Smooth muscle cell (in vitro differentiated cells): Measurements from ENCODE around the gene FKBP3. TPM values are rescaled to one million over a fixed set of nuclear protein-coding genes. Genes with fewer than 3 reads are reported as not detected.

Experiments used
- DNase-seq: peaks from one replicate; lab custom pipeline; 2025; ENCODE audit not compliant: unreplicated experiment; lab: John Stamatoyannopoulos, UW
- H2AFZ ChIP-seq: fragments of 200-600 bp; sonication (generic); 2 replicates; pipeline ENCODE4 v1.6.0; 2016; ENCODE audit warnings: antibody characterized with exemption, low read depth, mild to moderate bottlenecking
- H3F3A ChIP-seq: fragments of 200-600 bp; sonication (generic); 2 replicates; pipeline ENCODE4 v1.6.0; 2017; ENCODE audit warnings: antibody characterized with exemption, low read depth
- H3K27ac ChIP-seq: fragments of 200-600 bp; sonication (generic); 2 replicates; pipeline ENCODE4 v1.5.1; 2016; ENCODE audit warnings: low read depth, mild to moderate bottlenecking
- H3K27me3 ChIP-seq: fragments of 200-600 bp; sonication (generic); 2 replicates; pipeline ENCODE4 v1.6.1; 2016; ENCODE audit warnings: low read depth, mild to moderate bottlenecking
- H3K36me3 ChIP-seq: fragments of 200-600 bp; sonication (generic); 2 replicates; pipeline ENCODE4 v1.5.1; 2016; ENCODE audit warnings: low read depth
- H3K4me1 ChIP-seq: fragments of 200-600 bp; sonication (generic); 2 replicates; pipeline ENCODE4 v1.5.1; 2016; ENCODE audit warnings: low read depth
- H3K4me2 ChIP-seq: fragments of 200-600 bp; sonication (generic); 2 replicates; pipeline ENCODE4 v1.6.0; 2016; ENCODE audit warnings: mild to moderate bottlenecking
- H3K4me3 ChIP-seq: fragments of 200-600 bp; sonication (generic); 2 replicates; pipeline ENCODE4 v1.5.1; 2016; ENCODE audit warnings: mild to moderate bottlenecking
- H3K79me2 ChIP-seq: fragments of 200-600 bp; sonication (generic); 2 replicates; pipeline ENCODE4 v1.6.0; 2016; ENCODE audit warnings: low read depth, mild to moderate bottlenecking
- H3K9ac ChIP-seq: fragments of 200-600 bp; sonication (generic); 2 replicates; pipeline ENCODE4 v1.6.0; 2016; ENCODE audit warnings: low read depth
- H3K9me3 ChIP-seq: fragments of 200-600 bp; sonication (generic); replicated peaks from 2 replicates; pipeline ENCODE4 v1.5.1; 2016; ENCODE audit warnings: low read depth
- H4K20me1 ChIP-seq: fragments of 200-600 bp; sonication (generic); 2 replicates; pipeline ENCODE4 v1.6.0; 2016; ENCODE audit warnings: low read depth
- WGBS: methylation state at CpG from one replicate; pipeline ENCODE4 v1.1.7; 2016; ENCODE audit warnings: low lambda C conversion rate; 5-methylcytosine and 5-hydroxymethylcytosine counted together
- polyA plus RNA-seq: library from polyadenylated mRNA; unstranded; fragments of >200 nt; fragmentation: Nextera tagmentation; extraction: Ambion mirVana; gene quantifications from 2 replicates; pipeline ENCODE4 v1.2.1, GENCODE V29; 2016
- total RNA-seq: library from RNA; depleted of rRNA; stranded (reverse); fragments of >200 nt; gene quantifications from 2 replicates; pipeline ENCODE4 v1.2.3, GENCODE V29; 2014
- TF ChIP-seq, protein P1 (sequence below): fragments of 200-600 bp; sonication (generic); IDR thresholded peaks from 2 replicates; pipeline ENCODE4 v1.5.1; 2017; ENCODE audit warnings: borderline replicate concordance, mild to moderate bottlenecking, antibody characterized with exemption; ENCODE audit not compliant: insufficient read depth, poor library complexity, severe bottlenecking

FKBP3 gene
- total and polyA plus RNA-seq, 2 experiments from 2014 or later, result 43.9 to 123 TPM

DNA sequence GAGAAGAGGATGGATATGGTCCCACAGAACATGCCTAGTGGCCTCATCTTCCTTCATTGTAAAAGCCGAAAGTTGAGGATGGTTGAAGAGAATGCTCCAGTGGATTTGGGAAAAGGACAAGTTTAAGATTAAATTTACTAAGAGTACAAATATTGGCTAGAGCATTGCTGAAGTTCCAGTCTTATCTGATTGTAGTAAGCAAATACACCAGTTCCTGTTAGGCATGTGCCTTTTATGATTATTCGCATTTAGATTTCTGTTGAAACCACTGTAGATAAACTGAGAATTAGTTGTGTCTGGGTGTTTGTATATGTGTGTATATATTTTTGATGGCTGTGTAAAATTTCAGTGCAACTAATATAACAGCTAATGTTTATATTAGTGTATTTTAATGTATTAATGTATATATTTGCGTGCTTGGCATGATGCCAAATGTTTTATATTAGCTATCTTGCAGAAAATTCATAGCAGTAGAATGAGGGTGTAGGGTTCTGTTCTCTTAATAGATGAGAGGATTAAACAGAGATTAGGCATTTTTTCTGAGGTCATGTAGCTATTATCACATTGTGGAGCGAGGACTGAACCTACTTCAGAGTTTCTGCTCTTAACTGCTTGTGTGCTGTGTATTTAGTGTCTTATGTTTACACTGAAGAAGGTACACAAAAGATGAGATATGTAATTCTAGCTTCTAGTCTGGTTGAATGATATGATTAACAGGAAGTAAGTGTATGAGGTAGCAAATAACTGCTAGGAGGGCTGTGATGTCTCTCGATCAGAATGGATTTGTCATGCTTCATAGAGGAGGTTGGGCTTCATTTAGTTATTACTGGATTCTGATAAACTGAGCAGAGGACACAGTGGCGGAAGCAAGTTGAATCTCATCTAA, 21.1 kb downstream of the FKBP3 start:
- DNase-seq, result no peak
- Histone ChIP-seq H3K4me1 (no peaks in the 10 kb centered on the region), H3K27ac (no peak overlapping the region), H3F3A (peaks cover 15% of the 10 kb centered on the region), H3K27me3 (no peaks in the 10 kb centered on the region), H3K9me3 (no peaks in the 10 kb centered on the region), H3K9ac (no peak overlapping the region), H4K20me1 (peaks cover 2% of the 10 kb centered on the region), H3K79me2 (peaks cover 9% of the 10 kb centered on the region), H3K36me3 (peaks cover 22% of the 10 kb centered on the region), H3K4me2 (no peak overlapping the region), H2AFZ (no peak overlapping the region), H3K4me3 (no peak overlapping the region)
- WGBS, result 91% methylated on average over 6 of the region's 6 CpGs
- TF ChIP-seq, protein P1, sequence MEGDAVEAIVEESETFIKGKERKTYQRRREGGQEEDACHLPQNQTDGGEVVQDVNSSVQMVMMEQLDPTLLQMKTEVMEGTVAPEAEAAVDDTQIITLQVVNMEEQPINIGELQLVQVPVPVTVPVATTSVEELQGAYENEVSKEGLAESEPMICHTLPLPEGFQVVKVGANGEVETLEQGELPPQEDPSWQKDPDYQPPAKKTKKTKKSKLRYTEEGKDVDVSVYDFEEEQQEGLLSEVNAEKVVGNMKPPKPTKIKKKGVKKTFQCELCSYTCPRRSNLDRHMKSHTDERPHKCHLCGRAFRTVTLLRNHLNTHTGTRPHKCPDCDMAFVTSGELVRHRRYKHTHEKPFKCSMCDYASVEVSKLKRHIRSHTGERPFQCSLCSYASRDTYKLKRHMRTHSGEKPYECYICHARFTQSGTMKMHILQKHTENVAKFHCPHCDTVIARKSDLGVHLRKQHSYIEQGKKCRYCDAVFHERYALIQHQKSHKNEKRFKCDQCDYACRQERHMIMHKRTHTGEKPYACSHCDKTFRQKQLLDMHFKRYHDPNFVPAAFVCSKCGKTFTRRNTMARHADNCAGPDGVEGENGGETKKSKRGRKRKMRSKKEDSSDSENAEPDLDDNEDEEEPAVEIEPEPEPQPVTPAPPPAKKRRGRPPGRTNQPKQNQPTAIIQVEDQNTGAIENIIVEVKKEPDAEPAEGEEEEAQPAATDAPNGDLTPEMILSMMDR, result no peak

DNA sequence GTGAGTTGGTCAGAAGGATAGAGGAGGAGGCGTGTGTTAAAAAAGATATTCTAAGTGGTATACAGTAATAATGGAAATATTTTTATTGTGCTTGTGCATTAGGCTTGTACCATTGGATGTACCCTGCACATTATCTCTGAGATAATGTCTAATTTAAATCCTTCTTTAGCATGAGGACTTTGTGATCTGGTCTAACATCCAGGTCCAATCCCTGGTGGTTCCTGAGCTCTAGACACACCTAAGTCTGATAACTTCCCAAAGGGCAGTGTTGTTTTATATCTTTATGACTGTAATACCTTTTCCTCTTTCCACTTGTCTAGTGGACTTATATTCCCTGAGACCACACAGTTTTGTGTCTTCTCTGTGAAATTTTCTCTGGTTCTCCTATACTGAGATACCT, 29.7 kb downstream of the FKBP3 start:
- 100% methylated on average over 1 of the region's 1 CpG for WGBS
- no peak overlapping the region for H3K4me2 ChIP-seq
- H3K9me3 ChIP-seq, result no peaks in the 10 kb centered on the region
- no peaks in the 10 kb centered on the region for H3K27me3 ChIP-seq
- no peak overlapping the region for H2AFZ ChIP-seq
- DNase-seq, result no peak
- H3K4me3 ChIP-seq, result no peak overlapping the region
- peaks cover 2% of the 10 kb centered on the region for H3F3A ChIP-seq
- H3K9ac ChIP-seq, result no peak overlapping the region
- peaks cover 7% of the 10 kb centered on the region for H3K4me1 ChIP-seq
- peaks cover 21% of the 10 kb centered on the region for H3K79me2 ChIP-seq
- peaks cover 30% of the 10 kb centered on the region for H3K36me3 ChIP-seq
- no peak overlapping the region for H3K27ac ChIP-seq
- H4K20me1 ChIP-seq, result peaks cover 24% of the 10 kb centered on the region
- TF ChIP-seq, protein P1, result no peak

DNA sequence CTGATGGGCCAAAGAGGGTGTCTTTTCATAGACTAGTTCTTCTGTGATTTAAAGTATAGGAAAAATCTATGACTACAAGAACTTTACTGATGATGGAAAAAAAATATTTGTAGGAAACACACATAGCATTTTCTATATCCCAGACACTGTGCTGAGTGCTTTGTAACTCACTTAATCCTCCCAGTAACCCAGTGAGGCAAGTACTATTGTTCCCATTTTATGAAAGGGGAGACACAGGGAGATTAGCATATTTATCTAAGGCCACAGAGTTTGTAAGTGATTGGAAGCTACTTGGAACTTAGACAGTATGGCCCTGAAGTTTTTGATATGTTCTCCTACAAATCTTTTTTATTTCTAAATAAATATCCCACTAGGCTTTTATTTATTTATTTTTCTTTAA, 30.5 kb downstream of the FKBP3 start:
- DNase-seq, result no peak
- H4K20me1 ChIP-seq, result peaks cover 24% of the 10 kb centered on the region
- H3K4me2 ChIP-seq, result no peak overlapping the region
- no peak overlapping the region for H3K9ac ChIP-seq
- H3K4me1 ChIP-seq, result peaks cover 7% of the 10 kb centered on the region
- H3F3A ChIP-seq, result no peaks in the 10 kb centered on the region
- H3K36me3 ChIP-seq, result peaks cover 30% of the 10 kb centered on the region
- no peak overlapping the region for H2AFZ ChIP-seq
- H3K4me3 ChIP-seq, result no peak overlapping the region
- peaks cover 25% of the 10 kb centered on the region for H3K79me2 ChIP-seq
- TF ChIP-seq, protein P1, result no peak
- H3K27ac ChIP-seq, result no peak overlapping the region
- H3K27me3 ChIP-seq, result no peaks in the 10 kb centered on the region
- no peaks in the 10 kb centered on the region for H3K9me3 ChIP-seq

DNA sequence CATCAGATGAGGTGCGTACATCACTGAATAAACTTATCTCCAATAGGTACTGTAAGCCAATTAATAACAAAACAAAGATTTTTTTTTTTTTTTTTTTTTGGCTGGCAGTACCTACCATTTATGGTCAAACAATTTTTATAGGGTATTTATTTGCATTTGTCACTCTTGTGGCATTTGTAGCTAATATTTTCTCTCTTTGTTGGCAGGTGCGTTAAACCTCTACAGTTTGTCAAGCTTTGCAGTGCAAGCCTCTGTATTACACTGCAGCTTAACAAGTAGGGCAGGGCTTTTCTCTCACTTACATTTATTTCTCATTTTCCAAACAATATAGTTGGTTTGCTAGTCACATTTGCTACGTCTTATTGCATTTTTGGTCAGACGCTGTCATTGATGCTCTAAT, 38.1 kb downstream of the FKBP3 start:
- no peak overlapping the region for H3K9ac ChIP-seq
- no peak for DNase-seq
- H3K27ac ChIP-seq, result no peak overlapping the region
- 97% methylated on average over 4 of the region's 4 CpGs for WGBS
- H3K4me2 ChIP-seq, result no peak overlapping the region
- peaks cover 24% of the 10 kb centered on the region for H3K36me3 ChIP-seq
- H3K79me2 ChIP-seq, result peaks cover 84% of the 10 kb centered on the region
- H3F3A ChIP-seq, result no peaks in the 10 kb centered on the region
- no peak overlapping the region for H3K4me3 ChIP-seq
- H3K9me3 ChIP-seq, result no peaks in the 10 kb centered on the region
- H3K27me3 ChIP-seq, result no peaks in the 10 kb centered on the region
- H3K4me1 ChIP-seq, result no peaks in the 10 kb centered on the region
- peaks cover 70% of the 10 kb centered on the region for H4K20me1 ChIP-seq
- TF ChIP-seq, protein P1, result no peak
- H2AFZ ChIP-seq, result no peak overlapping the region
